ENCODE measurements around the gene ZFYVE9. TPM values are rescaled to one million over a fixed set of nuclear protein-coding genes. Genes with fewer than 3 reads are reported as not detected.

Gene ZFYVE9
- total and polyA plus RNA-seq, 2 of the 13 experiments (the other 11 are each of a cell fraction or from before 2014, with no cell fraction given) = 9.2 to 19.8 TPM

DNA sequence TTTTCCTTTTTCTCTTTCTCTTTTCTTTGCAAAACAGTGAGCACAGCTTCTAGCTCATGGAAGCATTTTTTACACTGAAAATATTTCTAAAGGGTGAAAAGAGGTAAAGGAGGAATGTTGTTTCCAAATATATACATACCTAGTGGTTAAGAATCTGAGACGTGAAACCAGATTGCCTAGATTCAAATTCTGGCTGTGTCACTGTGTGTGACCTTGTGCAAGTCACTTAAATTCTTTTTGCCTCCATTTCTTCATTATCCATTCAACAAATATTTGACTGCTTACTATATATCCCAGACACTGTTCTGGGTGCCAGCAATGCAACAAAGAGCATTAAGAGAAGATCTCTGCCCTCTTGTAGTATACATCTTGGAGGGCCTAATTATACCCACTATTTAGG lies 53.3 kb downstream of the ZFYVE9 start:
- no peak for FAIRE-seq
- Histone ChIP-seq H3K27me3 (ENCODE audit: control insufficient read depth in 1 of 2, insufficient read depth in 2 of 2, low read length in 2 of 2) (no peaks in the 10 kb centered on the region), H3K79me2 (ENCODE audit: insufficient read depth, low read length) (peaks cover 7% of the 10 kb centered on the region), H3K4me1 (ENCODE audit: insufficient read depth, low read length) (peaks cover 5% of the 10 kb centered on the region), H3K27ac (ENCODE audit: extremely low read length, insufficient read depth, low read length) (no peak overlapping the region), H3K9ac (ENCODE audit: insufficient read depth, low read depth, low read length) (no peak overlapping the region), H3K36me3 (replicated peaks in 1 of 2; ENCODE audit: control insufficient read depth in 1 of 2, insufficient read depth in 2 of 2, low read length in 2 of 2) (no peaks in the 10 kb centered on the region), H3K4me3 (replicated peaks in 1 of 3; ENCODE audit: insufficient read depth in 1 of 3, low read depth in 2 of 3, low read length in 3 of 3) (no peak overlapping the region), H4K20me1 (ENCODE audit: insufficient read depth, low read length) (0 out of 2 replicates have a peak, but pooled peaks cover 3% of the 10 kb centered on the region), H2AFZ (ENCODE audit: low read length) (no peak overlapping the region), H3K4me2 (ENCODE audit: low read depth, low read length) (no peak overlapping the region), H3K9me3 (ENCODE audit: low read length) (no peaks in the 10 kb centered on the region)
- no peak for TF ChIP-seq SP4 (CRISPR knock-in tag; IDR thresholded peaks at IDR 0.05)
- TF ChIP-seq, protein P1, sequence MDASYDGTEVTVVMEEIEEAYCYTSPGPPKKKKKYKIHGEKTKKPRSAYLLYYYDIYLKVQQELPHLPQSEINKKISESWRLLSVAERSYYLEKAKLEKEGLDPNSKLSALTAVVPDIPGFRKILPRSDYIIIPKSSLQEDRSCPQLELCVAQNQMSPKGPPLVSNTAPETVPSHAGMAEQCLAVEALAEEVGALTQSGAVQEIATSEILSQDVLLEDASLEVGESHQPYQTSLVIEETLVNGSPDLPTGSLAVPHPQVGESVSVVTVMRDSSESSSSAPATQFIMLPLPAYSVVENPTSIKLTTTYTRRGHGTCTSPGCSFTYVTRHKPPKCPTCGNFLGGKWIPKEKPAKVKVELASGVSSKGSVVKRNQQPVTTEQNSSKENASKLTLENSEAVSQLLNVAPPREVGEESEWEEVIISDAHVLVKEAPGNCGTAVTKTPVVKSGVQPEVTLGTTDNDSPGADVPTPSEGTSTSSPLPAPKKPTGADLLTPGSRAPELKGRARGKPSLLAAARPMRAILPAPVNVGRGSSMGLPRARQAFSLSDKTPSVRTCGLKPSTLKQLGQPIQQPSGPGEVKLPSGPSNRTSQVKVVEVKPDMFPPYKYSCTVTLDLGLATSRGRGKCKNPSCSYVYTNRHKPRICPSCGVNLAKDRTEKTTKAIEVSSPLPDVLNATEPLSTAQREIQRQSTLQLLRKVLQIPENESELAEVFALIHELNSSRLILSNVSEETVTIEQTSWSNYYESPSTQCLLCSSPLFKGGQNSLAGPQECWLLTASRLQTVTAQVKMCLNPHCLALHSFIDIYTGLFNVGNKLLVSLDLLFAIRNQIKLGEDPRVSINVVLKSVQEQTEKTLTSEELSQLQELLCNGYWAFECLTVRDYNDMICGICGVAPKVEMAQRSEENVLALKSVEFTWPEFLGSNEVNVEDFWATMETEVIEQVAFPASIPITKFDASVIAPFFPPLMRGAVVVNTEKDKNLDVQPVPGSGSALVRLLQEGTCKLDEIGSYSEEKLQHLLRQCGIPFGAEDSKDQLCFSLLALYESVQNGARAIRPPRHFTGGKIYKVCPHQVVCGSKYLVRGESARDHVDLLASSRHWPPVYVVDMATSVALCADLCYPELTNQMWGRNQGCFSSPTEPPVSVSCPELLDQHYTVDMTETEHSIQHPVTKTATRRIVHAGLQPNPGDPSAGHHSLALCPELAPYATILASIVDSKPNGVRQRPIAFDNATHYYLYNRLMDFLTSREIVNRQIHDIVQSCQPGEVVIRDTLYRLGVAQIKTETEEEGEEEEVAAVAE (CRISPR knock-in tag; IDR thresholded peaks at IDR 0.05; ENCODE audit: borderline replicate concordance) = no peak
- no peak for TF ChIP-seq ZNF577 (CRISPR knock-in tag; IDR thresholded peaks at IDR 0.05; ENCODE audit: borderline replicate concordance, low read depth)
- TF ChIP-seq, protein P2, sequence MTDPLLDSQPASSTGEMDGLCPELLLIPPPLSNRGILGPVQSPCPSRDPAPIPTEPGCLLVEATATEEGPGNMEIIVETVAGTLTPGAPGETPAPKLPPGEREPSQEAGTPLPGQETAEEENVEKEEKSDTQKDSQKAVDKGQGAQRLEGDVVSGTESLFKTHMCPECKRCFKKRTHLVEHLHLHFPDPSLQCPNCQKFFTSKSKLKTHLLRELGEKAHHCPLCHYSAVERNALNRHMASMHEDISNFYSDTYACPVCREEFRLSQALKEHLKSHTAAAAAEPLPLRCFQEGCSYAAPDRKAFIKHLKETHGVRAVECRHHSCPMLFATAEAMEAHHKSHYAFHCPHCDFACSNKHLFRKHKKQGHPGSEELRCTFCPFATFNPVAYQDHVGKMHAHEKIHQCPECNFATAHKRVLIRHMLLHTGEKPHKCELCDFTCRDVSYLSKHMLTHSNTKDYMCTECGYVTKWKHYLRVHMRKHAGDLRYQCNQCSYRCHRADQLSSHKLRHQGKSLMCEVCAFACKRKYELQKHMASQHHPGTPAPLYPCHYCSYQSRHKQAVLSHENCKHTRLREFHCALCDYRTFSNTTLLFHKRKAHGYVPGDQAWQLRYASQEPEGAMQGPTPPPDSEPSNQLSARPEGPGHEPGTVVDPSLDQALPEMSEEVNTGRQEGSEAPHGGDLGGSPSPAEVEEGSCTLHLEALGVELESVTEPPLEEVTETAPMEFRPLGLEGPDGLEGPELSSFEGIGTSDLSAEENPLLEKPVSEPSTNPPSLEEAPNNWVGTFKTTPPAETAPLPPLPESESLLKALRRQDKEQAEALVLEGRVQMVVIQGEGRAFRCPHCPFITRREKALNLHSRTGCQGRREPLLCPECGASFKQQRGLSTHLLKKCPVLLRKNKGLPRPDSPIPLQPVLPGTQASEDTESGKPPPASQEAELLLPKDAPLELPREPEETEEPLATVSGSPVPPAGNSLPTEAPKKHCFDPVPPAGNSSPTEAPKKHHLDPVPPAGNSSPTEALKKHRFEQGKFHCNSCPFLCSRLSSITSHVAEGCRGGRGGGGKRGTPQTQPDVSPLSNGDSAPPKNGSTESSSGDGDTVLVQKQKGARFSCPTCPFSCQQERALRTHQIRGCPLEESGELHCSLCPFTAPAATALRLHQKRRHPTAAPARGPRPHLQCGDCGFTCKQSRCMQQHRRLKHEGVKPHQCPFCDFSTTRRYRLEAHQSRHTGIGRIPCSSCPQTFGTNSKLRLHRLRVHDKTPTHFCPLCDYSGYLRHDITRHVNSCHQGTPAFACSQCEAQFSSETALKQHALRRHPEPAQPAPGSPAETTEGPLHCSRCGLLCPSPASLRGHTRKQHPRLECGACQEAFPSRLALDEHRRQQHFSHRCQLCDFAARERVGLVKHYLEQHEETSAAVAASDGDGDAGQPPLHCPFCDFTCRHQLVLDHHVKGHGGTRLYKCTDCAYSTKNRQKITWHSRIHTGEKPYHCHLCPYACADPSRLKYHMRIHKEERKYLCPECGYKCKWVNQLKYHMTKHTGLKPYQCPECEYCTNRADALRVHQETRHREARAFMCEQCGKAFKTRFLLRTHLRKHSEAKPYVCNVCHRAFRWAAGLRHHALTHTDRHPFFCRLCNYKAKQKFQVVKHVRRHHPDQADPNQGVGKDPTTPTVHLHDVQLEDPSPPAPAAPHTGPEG (CRISPR knock-in tag; IDR thresholded peaks at IDR 0.05) = no peak
- no peak for TF ChIP-seq HNRNPUL1 (IDR thresholded peaks at IDR 0.05; ENCODE audit: low read depth, low read length)
- no peak for TF ChIP-seq SRSF4 (IDR thresholded peaks at IDR 0.05; ENCODE audit: low read depth, low read length, poor library complexity, severe bottlenecking)
- no peak for TF ChIP-seq PHF20 (CRISPR knock-in tag; IDR thresholded peaks at IDR 0.05)
- CTCF ChIA-PET (ENCODE audit: low intra/inter-chr PET ratio, low total read pairs) = no interaction called here
- DNase-seq (ENCODE audit: low spot score) = no peak
- WGBS (ENCODE audit: low lambda C conversion rate) = 93% methylated on average over 1 of the region's 1 CpG
- intact Hi-C loops (cut with micrococcal nuclease; ENCODE audit: unreplicated experiment) (no loop called here), in situ Hi-C loops (cut with HindIII; ENCODE audit: extremely low pct_ligation_motif_present, low pct_unique_long_range_greater_than_20kb) (no loop called here)
- ATAC-seq = no peak
- POLR2A ChIA-PET = no interaction called here
- BruUV-seq (replicated peaks) = no TSS peak

Measured in HepG2 (cell line).